ENCODE data around the gene NRTN. TPM values are rescaled to one million over a fixed set of nuclear protein-coding genes. Genes with fewer than 3 reads are reported as not detected.

Gene NRTN
- total and polyA plus RNA-seq, 2 of the 13 experiments (the other 11 are each of a cell fraction or from before 2014, with no cell fraction given), result 4.1 to 5.3 TPM

DNA sequence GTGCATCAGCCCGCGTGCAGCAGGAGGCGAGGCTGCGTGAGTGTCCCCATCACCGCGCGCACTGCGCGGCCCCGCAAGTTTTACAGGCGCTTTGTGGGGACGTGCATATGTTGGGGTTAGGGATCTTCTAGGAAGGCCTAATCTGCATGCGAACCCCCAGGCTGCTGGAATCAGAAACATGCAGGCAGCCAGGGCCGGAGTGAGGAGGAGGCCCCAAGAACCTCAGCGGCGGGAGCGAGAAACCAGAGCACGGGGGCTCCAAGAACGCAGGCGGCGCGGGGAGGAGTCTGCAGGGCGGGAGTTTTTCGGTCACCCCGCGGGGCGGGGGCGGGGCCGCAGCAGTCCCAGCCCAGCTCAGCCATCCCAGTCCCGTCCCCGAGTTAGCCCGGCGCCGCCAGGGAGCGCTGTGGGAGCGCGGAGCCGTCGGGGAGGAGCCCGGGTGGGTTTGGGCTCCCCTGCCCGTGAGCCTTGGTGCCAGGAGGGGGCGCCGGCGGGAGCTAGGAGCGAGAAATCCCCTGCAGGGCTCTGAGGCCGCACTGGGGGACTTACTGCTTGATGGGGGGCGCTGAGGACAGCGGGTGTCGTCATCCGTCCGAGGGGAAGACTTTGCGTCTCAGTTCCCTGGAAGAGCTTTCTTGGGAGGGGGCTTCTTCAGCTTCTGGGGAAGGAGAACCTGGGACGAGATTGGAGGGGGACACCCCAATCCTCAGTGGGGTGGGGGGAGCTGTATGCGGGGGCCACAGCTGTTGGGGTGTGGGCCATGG lies 933 bp upstream of the NRTN start (continued):
- TF ChIP-seq POGZ (CRISPR knock-in tag; IDR thresholded peaks at IDR 0.05) (peak; percentile 69), RBAK (CRISPR knock-in tag; IDR thresholded peaks at IDR 0.05) (no peak), ZNF451 (CRISPR knock-in tag; IDR thresholded peaks at IDR 0.05) (0 out of 2 replicates have a peak, but pooled peaks have one; percentile 58), HMGXB3 (CRISPR knock-in tag; IDR thresholded peaks at IDR 0.05; ENCODE audit: borderline replicate concordance) (no peak), TCF12 (IDR thresholded peaks at IDR 0.05) (no peak), TCF12 (CRISPR knock-in tag; IDR thresholded peaks at IDR 0.05) (0 out of 2 replicates have a peak, but pooled peaks have one; percentile 58), KLF12 (CRISPR knock-in tag; IDR thresholded peaks at IDR 0.05; ENCODE audit: borderline replicate concordance) (no peak), GLI4 (CRISPR knock-in tag; IDR thresholded peaks at IDR 0.05; ENCODE audit: borderline replicate concordance) (0 out of 2 replicates have a peak, but pooled peaks have one; percentile 91), ZFP91 (CRISPR knock-in tag; IDR thresholded peaks at IDR 0.05; ENCODE audit: borderline replicate concordance) (peak; percentile 91), SETDB1 (CRISPR knock-in tag; IDR thresholded peaks at IDR 0.05; ENCODE audit: borderline replicate concordance) (no peak), ZNF788 (CRISPR knock-in tag; IDR thresholded peaks at IDR 0.05; ENCODE audit: borderline replicate concordance) (peak; percentile 66; the same call in 1 of the 2 replicates)
- TF ChIP-seq, protein P1, sequence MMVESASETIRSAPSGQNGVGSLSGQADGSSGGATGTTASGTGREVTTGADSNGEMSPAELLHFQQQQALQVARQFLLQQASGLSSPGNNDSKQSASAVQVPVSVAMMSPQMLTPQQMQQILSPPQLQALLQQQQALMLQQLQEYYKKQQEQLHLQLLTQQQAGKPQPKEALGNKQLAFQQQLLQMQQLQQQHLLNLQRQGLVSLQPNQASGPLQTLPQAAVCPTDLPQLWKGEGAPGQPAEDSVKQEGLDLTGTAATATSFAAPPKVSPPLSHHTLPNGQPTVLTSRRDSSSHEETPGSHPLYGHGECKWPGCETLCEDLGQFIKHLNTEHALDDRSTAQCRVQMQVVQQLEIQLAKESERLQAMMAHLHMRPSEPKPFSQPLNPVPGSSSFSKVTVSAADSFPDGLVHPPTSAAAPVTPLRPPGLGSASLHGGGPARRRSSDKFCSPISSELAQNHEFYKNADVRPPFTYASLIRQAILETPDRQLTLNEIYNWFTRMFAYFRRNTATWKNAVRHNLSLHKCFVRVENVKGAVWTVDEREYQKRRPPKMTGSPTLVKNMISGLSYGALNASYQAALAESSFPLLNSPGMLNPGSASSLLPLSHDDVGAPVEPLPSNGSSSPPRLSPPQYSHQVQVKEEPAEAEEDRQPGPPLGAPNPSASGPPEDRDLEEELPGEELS (CRISPR knock-in tag; IDR thresholded peaks at IDR 0.05), result no peak
- TF ChIP-seq, protein P2, sequence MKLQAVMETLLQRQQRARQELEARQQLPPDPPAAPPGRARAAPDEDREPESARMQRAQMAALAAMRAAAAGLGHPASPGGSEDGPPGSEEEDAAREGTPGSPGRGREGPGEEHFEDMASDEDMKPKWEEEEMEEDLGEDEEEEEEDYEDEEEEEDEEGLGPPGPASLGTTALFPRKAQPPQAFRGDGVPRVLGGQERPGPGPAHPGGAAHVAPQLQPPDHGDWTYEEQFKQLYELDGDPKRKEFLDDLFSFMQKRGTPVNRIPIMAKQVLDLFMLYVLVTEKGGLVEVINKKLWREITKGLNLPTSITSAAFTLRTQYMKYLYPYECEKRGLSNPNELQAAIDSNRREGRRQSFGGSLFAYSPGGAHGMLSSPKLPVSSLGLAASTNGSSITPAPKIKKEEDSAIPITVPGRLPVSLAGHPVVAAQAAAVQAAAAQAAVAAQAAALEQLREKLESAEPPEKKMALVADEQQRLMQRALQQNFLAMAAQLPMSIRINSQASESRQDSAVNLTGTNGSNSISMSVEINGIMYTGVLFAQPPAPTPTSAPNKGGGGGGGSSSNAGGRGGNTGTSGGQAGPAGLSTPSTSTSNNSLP (IDR thresholded peaks at IDR 0.05; ENCODE audit: low read depth, low read length), result 0 out of 2 replicates have a peak, but pooled peaks have one; percentile 9
